Neural progenitor cell (in vitro differentiated cells): ENCODE data around the gene BACE2. TPM values are rescaled to one million over a fixed set of nuclear protein-coding genes. Genes with fewer than 3 reads are reported as not detected.

Experiments used
- DNase-seq: peaks from one replicate; pipeline ENCODE4 v3.0.0-alpha.2; 2016; ENCODE audit warnings: low spot score
- H2AFZ ChIP-seq: fragments of 200-600 bp; sonication (generic); replicated peaks from 2 replicates; pipeline ENCODE4 v1.6.1; 2016; ENCODE audit warnings: antibody characterized with exemption
- H3F3A ChIP-seq: fragments of 200-600 bp; sonication (generic); 2 replicates; pipeline ENCODE4 v1.6.1; 2016; ENCODE audit warnings: antibody characterized with exemption, low read depth
- H3K27ac ChIP-seq: fragments of 200-600 bp; sonication (generic); 2 replicates; pipeline ENCODE4 v1.5.1; 2016; ENCODE audit warnings: mild to moderate bottlenecking
- H3K27me3 ChIP-seq: fragments of 200-600 bp; sonication (generic); 2 replicates; pipeline ENCODE4 v1.6.1; 2016; ENCODE audit warnings: mild to moderate bottlenecking, moderate library complexity
- H3K36me3 ChIP-seq: fragments of 200-600 bp; sonication (generic); 2 replicates; pipeline ENCODE4 v1.5.1; 2016
- H3K4me1 ChIP-seq: fragments of 200-600 bp; sonication (generic); 2 replicates; pipeline ENCODE4 v1.6.1; 2016; ENCODE audit warnings: mixed run types
- H3K4me2 ChIP-seq: fragments of 200-600 bp; sonication (generic); 2 replicates; pipeline ENCODE4 v1.6.1; 2016
- H3K4me3 ChIP-seq: fragments of 200-600 bp; sonication (generic); 2 replicates; pipeline ENCODE4 v1.5.1; 2016
- H3K79me2 ChIP-seq: fragments of 200-600 bp; sonication (generic); 2 replicates; pipeline ENCODE4 v1.6.1; 2016; ENCODE audit warnings: low read depth
- H3K9ac ChIP-seq: fragments of 200-600 bp; sonication (generic); 2 replicates; pipeline ENCODE4 v1.6.1; 2016
- H3K9me3 ChIP-seq: fragments of 200-600 bp; sonication (generic); 2 replicates; pipeline ENCODE4 v1.5.1; 2016; ENCODE audit warnings: low read depth
- H4K20me1 ChIP-seq: fragments of 200-600 bp; sonication (generic); 2 replicates; pipeline ENCODE4 v1.6.1; 2016; ENCODE audit warnings: low read depth
- H3K27ac Mint-ChIP-seq: 3 replicates; pipeline ENCODE4 v1.8.0; 2021; ENCODE audit warnings: mixed read lengths
- H3K27me3 Mint-ChIP-seq: 2 replicates; pipeline ENCODE4 v1.8.0; 2022; ENCODE audit warnings: low read depth, mild to moderate bottlenecking, inconsistent platforms, moderate library complexity, mixed read lengths; ENCODE audit not compliant: insufficient read depth
- H3K36me3 Mint-ChIP-seq: 3 replicates; pipeline ENCODE4 v1.8.0; 2021; ENCODE audit warnings: mixed read lengths
- H3K4me1 Mint-ChIP-seq: 3 replicates; pipeline ENCODE4 v1.8.0; 2021; ENCODE audit warnings: mixed read lengths
- H3K4me3 Mint-ChIP-seq: 3 replicates; pipeline ENCODE4 v1.8.0; 2021; ENCODE audit warnings: mild to moderate bottlenecking, moderate library complexity, mixed read lengths
- H3K9me3 Mint-ChIP-seq: 3 replicates; pipeline ENCODE4 v1.8.0; 2020; ENCODE audit warnings: mixed read lengths
- EZH2 ChIP-seq: fragments of 200-600 bp; sonication (generic); IDR thresholded peaks from 2 replicates; pipeline ENCODE4 v1.6.1; 2017; ENCODE audit warnings: antibody characterized with exemption, mild to moderate bottlenecking, moderate library complexity
- EZH2phosphoT487 ChIP-seq: fragments of 200-600 bp; sonication (generic); IDR thresholded peaks from 2 replicates; pipeline ENCODE4 v1.6.1; 2017; ENCODE audit warnings: antibody characterized with exemption
- total RNA-seq: library from RNA; depleted of rRNA; stranded (reverse); fragments of >200 nt; gene quantifications from 2 replicates; pipeline ENCODE4 v1.2.3, GENCODE V29; 2015; ENCODE audit warnings: low replicate concordance
- TF ChIP-seq, protein P1 (sequence below): fragments of 200-600 bp; sonication (generic); IDR thresholded peaks from 2 replicates; pipeline ENCODE4 v1.5.1; 2017; ENCODE audit warnings: antibody characterized with exemption, mild to moderate bottlenecking

Gene BACE2
- total RNA-seq, 1 donor from 2014 or later: 0.15 TPM

- Histone ChIP-seq H3K27ac (no peak overlapping the region), H4K20me1 (no peaks in the 10 kb centered on the region), H3K4me3 (no peak overlapping the region), H3K4me1 (peaks cover 16% of the 10 kb centered on the region), H3K36me3 (no peaks in the 10 kb centered on the region), H3K4me2 (no peak overlapping the region), H3K79me2 (no peaks in the 10 kb centered on the region), H3K9ac (no peak overlapping the region), H2AFZ (no peak overlapping the region), H3K27me3 (no peaks in the 10 kb centered on the region), H3F3A (peaks cover 15% of the 10 kb centered on the region), H3K9me3 (no peaks in the 10 kb centered on the region)
- H3K27me3 Mint-ChIP-seq: no peaks in the 10 kb centered on the region
- no peaks in the 10 kb centered on the region for H3K36me3 Mint-ChIP-seq
- H3K4me3 Mint-ChIP-seq: no peak overlapping the region
- DNase-seq: no peak
- no peaks in the 10 kb centered on the region for H3K9me3 Mint-ChIP-seq
- no peak overlapping the region for H3K27ac Mint-ChIP-seq
- H3K4me1 Mint-ChIP-seq: peaks cover 15% of the 10 kb centered on the region
- no peak for TF ChIP-seq EZH2
- no peak for TF ChIP-seq EZH2phosphoT487
- TF ChIP-seq, protein P1, sequence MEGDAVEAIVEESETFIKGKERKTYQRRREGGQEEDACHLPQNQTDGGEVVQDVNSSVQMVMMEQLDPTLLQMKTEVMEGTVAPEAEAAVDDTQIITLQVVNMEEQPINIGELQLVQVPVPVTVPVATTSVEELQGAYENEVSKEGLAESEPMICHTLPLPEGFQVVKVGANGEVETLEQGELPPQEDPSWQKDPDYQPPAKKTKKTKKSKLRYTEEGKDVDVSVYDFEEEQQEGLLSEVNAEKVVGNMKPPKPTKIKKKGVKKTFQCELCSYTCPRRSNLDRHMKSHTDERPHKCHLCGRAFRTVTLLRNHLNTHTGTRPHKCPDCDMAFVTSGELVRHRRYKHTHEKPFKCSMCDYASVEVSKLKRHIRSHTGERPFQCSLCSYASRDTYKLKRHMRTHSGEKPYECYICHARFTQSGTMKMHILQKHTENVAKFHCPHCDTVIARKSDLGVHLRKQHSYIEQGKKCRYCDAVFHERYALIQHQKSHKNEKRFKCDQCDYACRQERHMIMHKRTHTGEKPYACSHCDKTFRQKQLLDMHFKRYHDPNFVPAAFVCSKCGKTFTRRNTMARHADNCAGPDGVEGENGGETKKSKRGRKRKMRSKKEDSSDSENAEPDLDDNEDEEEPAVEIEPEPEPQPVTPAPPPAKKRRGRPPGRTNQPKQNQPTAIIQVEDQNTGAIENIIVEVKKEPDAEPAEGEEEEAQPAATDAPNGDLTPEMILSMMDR: no peak
Observed at GRCh38 chr21:41215856-41216408, 48.0 kb downstream of the BACE2 start.

GRCh38 chr21:41216486-41216885 is 48.5 kb downstream of the BACE2 start:
- Mint-ChIP-seq H3K4me1 (peaks cover 12% of the 10 kb centered on the region), H3K4me3 (no peak overlapping the region), H3K27ac (no peak overlapping the region), H3K36me3 (no peaks in the 10 kb centered on the region), H3K27me3 (no peaks in the 10 kb centered on the region), H3K9me3 (no peaks in the 10 kb centered on the region)
- Histone ChIP-seq H2AFZ (no peak overlapping the region), H3K27ac (no peak overlapping the region), H3K4me2 (no peak overlapping the region), H4K20me1 (no peaks in the 10 kb centered on the region), H3K9ac (no peak overlapping the region), H3K4me1 (peaks cover 16% of the 10 kb centered on the region), H3K36me3 (no peaks in the 10 kb centered on the region), H3F3A (peaks cover 15% of the 10 kb centered on the region), H3K9me3 (no peaks in the 10 kb centered on the region), H3K27me3 (no peaks in the 10 kb centered on the region), H3K4me3 (no peak overlapping the region), H3K79me2 (no peaks in the 10 kb centered on the region)
- TF ChIP-seq, protein P1: no peak
- TF ChIP-seq EZH2 (no peak), EZH2phosphoT487 (no peak)
- no peak for DNase-seq

GRCh38 chr21:41217671-41218385 is 49.9 kb downstream of the BACE2 start:
- H3K9ac ChIP-seq: no peak overlapping the region
- H3K27ac Mint-ChIP-seq: no peak overlapping the region

More at GRCh38 chr21:41217671-41218385, 49.9 kb downstream of the BACE2 start:
- H3K4me1 ChIP-seq: peaks cover 13% of the 10 kb centered on the region
- Mint-ChIP-seq H3K4me3 (no peak overlapping the region), H3K9me3 (no peaks in the 10 kb centered on the region), H3K27me3 (peaks cover 2% of the 10 kb centered on the region), H3K36me3 (no peaks in the 10 kb centered on the region), H3K4me1 (peaks cover 12% of the 10 kb centered on the region)
- no peaks in the 10 kb centered on the region for H4K20me1 ChIP-seq
- H3K9me3 ChIP-seq: no peaks in the 10 kb centered on the region
- H3K36me3 ChIP-seq: no peaks in the 10 kb centered on the region
- no peak overlapping the region for H3K4me3 ChIP-seq
- no peaks in the 10 kb centered on the region for H3K79me2 ChIP-seq
- no peaks in the 10 kb centered on the region for H3K27me3 ChIP-seq
- H3F3A ChIP-seq: peaks cover 11% of the 10 kb centered on the region
- DNase-seq: peak; percentile 32
- peak overlapping the region; percentile 52 for H2AFZ ChIP-seq
- no peak overlapping the region for H3K27ac ChIP-seq
- H3K4me2 ChIP-seq: no peak overlapping the region
- TF ChIP-seq, protein P1: no peak
